Mesothelial cell of epicardium (in vitro differentiated cells): ENCODE measurements around the gene FDXR. TPM values are rescaled to one million over a fixed set of nuclear protein-coding genes. Genes with fewer than 3 reads are reported as not detected.

Experiments
- DNase-seq, 2 experiments: peaks; one replicate each; pipeline ENCODE4 v3.0.0; 2021; ENCODE audit warnings: low spot score in 2 of 2; ENCODE audit not compliant: unreplicated experiment in 2 of 2
- H3K27ac Mint-ChIP-seq: 2 replicates; pipeline ENCODE4 v1.8.0; 2021; ENCODE audit warnings: mixed read lengths
- H3K27me3 Mint-ChIP-seq: 2 replicates; pipeline ENCODE4 v1.8.0; 2021; ENCODE audit warnings: low read depth, mixed read lengths
- H3K36me3 Mint-ChIP-seq: 2 replicates; pipeline ENCODE4 v1.8.0; 2021; ENCODE audit warnings: mixed read lengths
- H3K4me1 Mint-ChIP-seq: 2 replicates; pipeline ENCODE4 v1.8.0; 2021; ENCODE audit warnings: mixed read lengths
- H3K4me3 Mint-ChIP-seq: 2 replicates; pipeline ENCODE4 v1.8.0; 2021; ENCODE audit warnings: mild to moderate bottlenecking, moderate library complexity, mixed read lengths
- H3K9me3 Mint-ChIP-seq: 2 replicates; pipeline ENCODE4 v1.8.0; 2021; ENCODE audit warnings: mixed read lengths
- total RNA-seq: library from RNA; stranded (reverse); gene quantifications from 3 replicates; pipeline ENCODE4 v1.2.1, GENCODE V29; 2021
- TF ChIP-seq, protein P1 (sequence below): fragments of 200-600 bp; sonication (generic); IDR thresholded peaks from one replicate; pipeline ENCODE4 v1.5.0; 2021; ENCODE audit warnings: antibody characterized with exemption; ENCODE audit not compliant: unreplicated experiment

Gene FDXR
- total RNA-seq, 1 donor from 2014 or later: 20.4 TPM

DNA sequence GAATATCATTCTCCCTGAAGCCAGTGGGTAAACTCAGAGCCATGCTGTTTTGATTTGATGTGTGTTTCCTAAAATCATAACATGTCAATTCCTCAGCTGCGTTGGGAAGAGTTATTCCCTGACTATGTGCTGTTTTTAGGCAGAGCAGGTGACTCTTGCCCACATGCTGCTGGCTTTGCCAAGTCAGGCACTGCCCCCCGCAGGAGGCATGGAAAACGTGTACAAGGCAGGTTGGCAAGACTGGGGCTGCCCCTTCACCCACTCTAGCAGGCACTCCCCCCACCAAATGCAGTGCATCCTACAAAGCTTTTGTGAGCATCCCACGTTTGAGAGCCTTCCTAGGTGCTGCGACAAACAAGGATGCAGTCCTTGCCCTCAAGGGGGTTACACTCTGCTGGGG is 58.3 kb downstream of the FDXR start:
- TF ChIP-seq, protein P1, sequence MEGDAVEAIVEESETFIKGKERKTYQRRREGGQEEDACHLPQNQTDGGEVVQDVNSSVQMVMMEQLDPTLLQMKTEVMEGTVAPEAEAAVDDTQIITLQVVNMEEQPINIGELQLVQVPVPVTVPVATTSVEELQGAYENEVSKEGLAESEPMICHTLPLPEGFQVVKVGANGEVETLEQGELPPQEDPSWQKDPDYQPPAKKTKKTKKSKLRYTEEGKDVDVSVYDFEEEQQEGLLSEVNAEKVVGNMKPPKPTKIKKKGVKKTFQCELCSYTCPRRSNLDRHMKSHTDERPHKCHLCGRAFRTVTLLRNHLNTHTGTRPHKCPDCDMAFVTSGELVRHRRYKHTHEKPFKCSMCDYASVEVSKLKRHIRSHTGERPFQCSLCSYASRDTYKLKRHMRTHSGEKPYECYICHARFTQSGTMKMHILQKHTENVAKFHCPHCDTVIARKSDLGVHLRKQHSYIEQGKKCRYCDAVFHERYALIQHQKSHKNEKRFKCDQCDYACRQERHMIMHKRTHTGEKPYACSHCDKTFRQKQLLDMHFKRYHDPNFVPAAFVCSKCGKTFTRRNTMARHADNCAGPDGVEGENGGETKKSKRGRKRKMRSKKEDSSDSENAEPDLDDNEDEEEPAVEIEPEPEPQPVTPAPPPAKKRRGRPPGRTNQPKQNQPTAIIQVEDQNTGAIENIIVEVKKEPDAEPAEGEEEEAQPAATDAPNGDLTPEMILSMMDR: no peak
- DNase-seq: no peak
- no peaks in the 10 kb centered on the region for H3K9me3 Mint-ChIP-seq
- no peak overlapping the region for H3K4me3 Mint-ChIP-seq
- no peaks in the 10 kb centered on the region for H3K27me3 Mint-ChIP-seq
- H3K27ac Mint-ChIP-seq: no peak overlapping the region
- H3K36me3 Mint-ChIP-seq: no peaks in the 10 kb centered on the region
- H3K4me1 Mint-ChIP-seq: no peaks in the 10 kb centered on the region

Other genes starting within 250 kb of the FDXR start
- not detected in 3 replicates for gene CD300E, start 249.3 kb downstream of the FDXR start, total RNA-seq
- not detected in 3 replicates for gene CD300LF, start 160.1 kb downstream of the FDXR start, total RNA-seq
- 0.16 to 0.38 TPM (median 0.24 TPM) in 3 replicates for gene RAB37, start 135.7 kb downstream of the FDXR start, total RNA-seq
- gene NHERF1, start 124.4 kb downstream of the FDXR start, total RNA-seq: 34.4 to 36.2 TPM (median 34.8 TPM) in 3 replicates
- gene NAT9, start 96.6 kb downstream of the FDXR start, total RNA-seq: 78.2 to 83.7 TPM (median 83.1 TPM) in 3 replicates
- gene GRIN2C, start 13.1 kb downstream of the FDXR start, total RNA-seq: 0.16 to 0.29 TPM (median 0.18 TPM) in 3 replicates
- gene FADS6, start 20.6 kb upstream of the FDXR start, total RNA-seq: 0.14 to 0.85 TPM in 2 of 3 replicates, not detected in the other
- 3.1 to 3.9 TPM (median 3.9 TPM) in 3 replicates for gene USH1G, start 50.3 kb upstream of the FDXR start, total RNA-seq
- not detected in 3 replicates for gene OTOP2, start 51.3 kb upstream of the FDXR start, total RNA-seq
- gene OTOP3, start 62.9 kb upstream of the FDXR start, total RNA-seq: not detected in 3 replicates
- gene HID1, start 99.8 kb upstream of the FDXR start, total RNA-seq: 50.7 to 56.3 TPM (median 54.2 TPM) in 3 replicates
- gene CDR2L, start 114.6 kb upstream of the FDXR start, total RNA-seq: 22.6 to 23.1 TPM (median 22.8 TPM) in 3 replicates
- 18.3 to 22.6 TPM (median 20.7 TPM) in 3 replicates for gene MRPL58, start 139.7 kb upstream of the FDXR start, total RNA-seq
- 153 to 161 TPM (median 153 TPM) in 3 replicates for gene ATP5PD, start 174.0 kb upstream of the FDXR start, total RNA-seq
- 24.1 to 26.4 TPM (median 26.1 TPM) in 3 replicates for gene KCTD2, start 174.2 kb upstream of the FDXR start, total RNA-seq
- 46.4 to 49.5 TPM (median 46.9 TPM) in 3 replicates for gene SLC16A5, start 215.0 kb upstream of the FDXR start, total RNA-seq
- gene ARMC7, start 237.0 kb upstream of the FDXR start, total RNA-seq: 11.3 to 12.0 TPM (median 11.4 TPM) in 3 replicates